A549 (cell line): ENCODE results near the gene LRRC30. TPM values are rescaled to one million over a fixed set of nuclear protein-coding genes. Genes with fewer than 3 reads are reported as not detected.

ENCODE experiments used
- ATAC-seq, 2 experiments: fragments of 200-7000 bp in 1 of 2; fragments of >200 bp in 1 of 2; cut with Nextera tagmentation in 1 of 2; cut with Tn5 transposase in 1 of 2; 3 replicates each; pipeline versions ENCODE4 v1.8.0 to v1.9.1; 2018 to 2020; ENCODE audit warnings: mild to moderate bottlenecking in 1 of 2, moderate library complexity in 1 of 2
- CTCF ChIA-PET: fragments of 300-600 bp; sonication (Branson Sonifier 250); formaldehyde crosslinking; extraction: SDS; loops from one replicate; lab custom pipeline; 2021; ENCODE audit warnings: antibody characterized with exemption, inconsistent platforms; lab: Yijun Ruan, JAX
- POLR2A ChIA-PET: fragments of 350-600 bp; formaldehyde crosslinking; extraction: SDS; loops from one replicate; lab custom pipeline; 2021; ENCODE audit warnings: antibody characterized with exemption, inconsistent platforms; lab: Yijun Ruan, JAX
- DNase-seq, 2 experiments: peaks; one replicate each; pipeline versions ENCODE4 v3.0.0 to v3.0.0-alpha.2; 2011 to 2016; ENCODE audit warnings: low read depth in 1 of 2, low spot score in 1 of 2
- FAIRE-seq: peaks from 2 replicates; lab custom pipeline; 2011; peaks lifted over from hg19 to GRCh38; lab: Jason Lieb, UNC
- H3K27ac ChIP-seq, 2 experiments: fragments of >200 bp; sonication (Bioruptor Twin); formaldehyde crosslinking; 3 replicates each; pipeline ENCODE4 v1.5.1; 2016 to 2017
- H3K4me1 ChIP-seq: fragments of >200 bp; sonication (Bioruptor Twin); formaldehyde crosslinking; 3 replicates; pipeline ENCODE4 v1.6.1; 2016
- H3K4me2 ChIP-seq: fragments of >200 bp; sonication (Bioruptor Twin); formaldehyde crosslinking; 3 replicates; pipeline ENCODE4 v1.6.1; 2016
- H3K4me3 ChIP-seq: fragments of >200 bp; sonication (Bioruptor Twin); formaldehyde crosslinking; 3 replicates; pipeline ENCODE4 v1.5.1; 2016
- H3K9me3 ChIP-seq: fragments of >200 bp; sonication (Bioruptor Twin); formaldehyde crosslinking; 3 replicates; pipeline ENCODE4 v1.6.1; 2016
- BCL3 ChIP-seq: fragments of >200 bp; sonication (Bioruptor Twin); formaldehyde crosslinking; IDR thresholded peaks from 3 replicates; pipeline ENCODE4 v1.6.1; 2016
- BHLHE40 ChIP-seq: IDR thresholded peaks from 2 replicates; pipeline ENCODE4 v1.6.1; 2012; ENCODE audit warnings: low read depth, low read length, inconsistent platforms
- CBX2 ChIP-seq: fragments of 200-600 bp; sonication (generic); IDR thresholded peaks from 2 replicates; pipeline ENCODE4 v1.6.1; 2016; ENCODE audit warnings: low read depth, mild to moderate bottlenecking, borderline replicate concordance
- CBX8 ChIP-seq: fragments of 200-600 bp; sonication (generic); IDR thresholded peaks from 2 replicates; pipeline ENCODE4 v1.6.1; 2016
- CHD2 ChIP-seq: fragments of 150-350 bp; IDR thresholded peaks from 2 replicates; pipeline ENCODE4 v1.6.1; 2014; ENCODE audit warnings: low read length; ENCODE audit not compliant: partially characterized antibody
- CTCF ChIP-seq: fragments of >200 bp; sonication (Bioruptor Twin); formaldehyde crosslinking; IDR thresholded peaks from 3 replicates; pipeline ENCODE4 v1.5.1; 2016
- EHF ChIP-seq: fragments of 250-450 bp; sonication (Bioruptor Pico); IDR thresholded peaks from 2 replicates; pipeline ENCODE4 v1.5.0; 2020; ENCODE audit warnings: mild to moderate bottlenecking
- EP300 ChIP-seq, 2 experiments: fragments of >200 bp; sonication (Bioruptor Twin); formaldehyde crosslinking; IDR thresholded peaks; 2 replicates in 1 of 2; 3 replicates in 1 of 2; pipeline ENCODE4 v1.6.1; 2016 to 2017
- FOSB ChIP-seq: fragments of 250-450 bp; sonication (Bioruptor Pico); IDR thresholded peaks from 2 replicates; pipeline ENCODE4 v1.5.0; 2020; ENCODE audit warnings: mild to moderate bottlenecking, moderate library complexity
- FOXS1 ChIP-seq: fragments of 250-450 bp; sonication (Bioruptor Pico); IDR thresholded peaks from 2 replicates; pipeline ENCODE4 v1.5.0; 2020; ENCODE audit warnings: mild to moderate bottlenecking, moderate library complexity
- GATA3 ChIP-seq: IDR thresholded peaks from 2 replicates; pipeline ENCODE4 v1.6.1; 2012; ENCODE audit warnings: borderline replicate concordance
- HES2 ChIP-seq: fragments of >200 bp; sonication (Bioruptor Twin); formaldehyde crosslinking; IDR thresholded peaks from 2 replicates; pipeline ENCODE4 v1.6.1; 2016
- HOXB5 ChIP-seq: fragments of 250-450 bp; sonication (Bioruptor Pico); IDR thresholded peaks from 2 replicates; pipeline ENCODE4 v1.5.0; 2020; ENCODE audit warnings: mild to moderate bottlenecking, moderate library complexity
- JUNB ChIP-seq: fragments of >200 bp; sonication (Bioruptor Twin); formaldehyde crosslinking; IDR thresholded peaks from 2 replicates; pipeline ENCODE4 v1.6.1; 2016
- KDM1A ChIP-seq: fragments of 200-600 bp; sonication (generic); IDR thresholded peaks from 2 replicates; pipeline ENCODE4 v1.6.1; 2016; ENCODE audit warnings: low read depth, mild to moderate bottlenecking
- KDM5A ChIP-seq: fragments of 200-600 bp; sonication (generic); IDR thresholded peaks from 2 replicates; pipeline ENCODE4 v1.6.1; 2016; ENCODE audit warnings: antibody characterized with exemption, mild to moderate bottlenecking
- MAZ ChIP-seq: fragments of 150-350 bp; IDR thresholded peaks from 2 replicates; pipeline ENCODE4 v1.6.1; 2014; ENCODE audit warnings: antibody characterized with exemption, low read depth, low read length, borderline replicate concordance
- MYC ChIP-seq: IDR thresholded peaks from 2 replicates; pipeline ENCODE4 v1.6.1; 2012; ENCODE audit warnings: mild to moderate bottlenecking, inconsistent platforms, low read length, improper control_type of control experiment, borderline replicate concordance
- NFE2L2 ChIP-seq: fragments of 150-350 bp; conservative IDR thresholded peaks from 2 replicates; pipeline ENCODE4 v1.6.1; 2014; ENCODE audit warnings: low read length
- NPAS2 ChIP-seq: fragments of 250-450 bp; sonication (Bioruptor Pico); IDR thresholded peaks from 2 replicates; pipeline ENCODE4 v1.8.0; 2022; ENCODE audit warnings: mild to moderate bottlenecking, moderate library complexity, borderline replicate concordance
- POLR2A ChIP-seq: IDR thresholded peaks from 2 replicates; pipeline ENCODE4 v1.6.1; 2012; ENCODE audit warnings: mild to moderate bottlenecking, low read length
- POLR2AphosphoS2 ChIP-seq: conservative IDR thresholded peaks from 2 replicates; pipeline ENCODE4 v1.6.1; 2012; ENCODE audit warnings: low read length, improper control_type of control experiment, inconsistent platforms
- RCOR1 ChIP-seq: fragments of 150-350 bp; IDR thresholded peaks from 2 replicates; pipeline ENCODE4 v1.6.1; 2014; ENCODE audit warnings: antibody characterized with exemption, low read length, low read depth
- RFX5 ChIP-seq: fragments of 450-650 bp; IDR thresholded peaks from 2 replicates; pipeline ENCODE4 v1.7.1; 2014; ENCODE audit warnings: antibody characterized with exemption, mild to moderate bottlenecking, moderate library complexity
- RNF2 ChIP-seq: fragments of 200-600 bp; sonication (generic); IDR thresholded peaks from 2 replicates; pipeline ENCODE4 v1.6.1; 2016; ENCODE audit warnings: low read depth, mild to moderate bottlenecking, antibody characterized with exemption, moderate library complexity, borderline replicate concordance
- TFCP2L1 ChIP-seq: fragments of 250-450 bp; sonication (Bioruptor Pico); IDR thresholded peaks from 2 replicates; pipeline ENCODE4 v1.5.0; 2021; ENCODE audit warnings: mild to moderate bottlenecking
- TP53 ChIP-seq: fragments of 250-450 bp; sonication (Bioruptor Pico); IDR thresholded peaks from 2 replicates; pipeline ENCODE4 v1.5.0; 2021; ENCODE audit warnings: mild to moderate bottlenecking, moderate library complexity
- ZFP36 ChIP-seq: fragments of 450-650 bp; IDR thresholded peaks from 2 replicates; pipeline ENCODE4 v1.6.1; 2014; ENCODE audit warnings: borderline replicate concordance; ENCODE audit not compliant: partially characterized antibody
- ZNF302 ChIP-seq: fragments of 250-450 bp; sonication (Bioruptor Pico); IDR thresholded peaks from 2 replicates; pipeline ENCODE4 v1.9.0; 2021; ENCODE audit warnings: inconsistent platforms, mild to moderate bottlenecking, moderate library complexity
- ZSCAN20 ChIP-seq: fragments of 250-450 bp; sonication (Bioruptor Pico); IDR thresholded peaks from 2 replicates; pipeline ENCODE4 v1.8.0; 2022; ENCODE audit warnings: mild to moderate bottlenecking, moderate library complexity
- WGBS: methylation state at CpG from one replicate; pipeline ENCODE4 v1.1.6; 2017; ENCODE audit errors: missing lambda C conversion rate; 5-methylcytosine and 5-hydroxymethylcytosine counted together
- polyA plus RNA-seq, 4 experiments: library from polyadenylated mRNA; depleted of rRNA in 3 of 4; stranded (reverse); fragments of >200 nt; fragmentation: RNase III in 1 of 4; extraction: RNeasy Plus Mini Kit Qiagen cat#74134 plus additional on column Dnase treatment in 1 of 4; gene quantifications; 2 replicates in 3 of 4; 3 replicates in 1 of 4; pipeline ENCODE4 v1.2.3, GENCODE V29; 2011 to 2017
- TF ChIP-seq, protein P1 (sequence below): IDR thresholded peaks from 2 replicates; pipeline ENCODE4 v1.6.1; 2012

The LRRC30 gene
- polyA plus RNA-seq, 2 of the 4 experiments (the other 2 are of a cell fraction), result not detected

- no peak overlapping the region for H3K4me2 ChIP-seq
- ATAC-seq, result no peak
- ChIA-PET CTCF (no interaction called here), POLR2A (no interaction called here)
- H3K27ac ChIP-seq, result no peak overlapping the region
- H3K4me1 ChIP-seq, result no peaks in the 10 kb centered on the region
- no peak for FAIRE-seq
- WGBS, result 75% methylated on average over 2 of the region's 2 CpGs
- TF ChIP-seq FOSB (CRISPR knock-in tag) (no peak), CBX8 (no peak), CHD2 (no peak), RCOR1 (no peak), TFCP2L1 (CRISPR knock-in tag) (no peak), CTCF (no peak), MAZ (no peak), BCL3 (no peak), KDM5A (no peak), POLR2A (no peak), RFX5 (no peak), HES2 (no peak), EP300 (IDR thresholded peaks at IDR 0.05) (no peak), NPAS2 (CRISPR knock-in tag) (no peak), JUNB (no peak)
- TF ChIP-seq, protein P1, sequence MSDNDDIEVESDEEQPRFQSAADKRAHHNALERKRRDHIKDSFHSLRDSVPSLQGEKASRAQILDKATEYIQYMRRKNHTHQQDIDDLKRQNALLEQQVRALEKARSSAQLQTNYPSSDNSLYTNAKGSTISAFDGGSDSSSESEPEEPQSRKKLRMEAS, result no peak
- H3K9me3 ChIP-seq, result no peaks in the 10 kb centered on the region
- no peak overlapping the region for H3K4me3 ChIP-seq
- no peak for DNase-seq
Observed at GRCh38 chr18:7197854-7198253, 33.0 kb upstream of the LRRC30 start.

DNA sequence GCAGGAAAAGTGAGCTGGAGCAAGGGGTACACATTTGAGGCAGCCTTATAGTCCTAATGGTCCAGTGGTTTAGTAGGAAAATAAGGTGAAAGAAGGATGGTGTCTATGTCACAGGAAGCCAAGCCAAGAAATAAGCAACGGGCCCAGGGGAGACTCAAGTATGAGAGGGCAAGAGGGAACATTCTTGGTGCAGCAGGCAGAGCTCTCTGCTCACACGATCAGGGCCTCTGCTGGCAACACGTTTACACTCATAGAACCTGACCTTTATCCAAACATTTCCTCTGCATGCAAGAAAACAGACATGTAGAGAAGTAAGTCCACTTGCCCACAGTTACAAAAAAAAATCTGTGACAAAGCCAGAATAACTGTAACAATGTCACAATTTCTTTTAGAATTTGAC, 32.6 kb upstream of the LRRC30 start:
- Histone ChIP-seq H3K27ac (no peak overlapping the region), H3K9me3 (no peaks in the 10 kb centered on the region), H3K4me2 (no peak overlapping the region), H3K4me3 (no peak overlapping the region), H3K4me1 (no peaks in the 10 kb centered on the region)
- no peak for TF ChIP-seq KDM1A
- no peak for TF ChIP-seq ZFP36
- no peak for TF ChIP-seq TP53 (CRISPR knock-in tag)
- no peak for TF ChIP-seq POLR2AphosphoS2
- no peak for TF ChIP-seq HOXB5 (CRISPR knock-in tag)
- TF ChIP-seq FOXS1, result no peak
- no peak for TF ChIP-seq BHLHE40
- no peak for TF ChIP-seq GATA3
- TF ChIP-seq EHF (CRISPR knock-in tag), result no peak
- no peak for TF ChIP-seq NFE2L2
- no peak for TF ChIP-seq CBX2
- TF ChIP-seq ZSCAN20 (CRISPR knock-in tag), result no peak
- no peak for TF ChIP-seq RNF2
- TF ChIP-seq FOSB (CRISPR knock-in tag), result no peak
- no peak for TF ChIP-seq MYC
- no peak for TF ChIP-seq POLR2A
- TF ChIP-seq ZNF302 (CRISPR knock-in tag), result no peak
- DNase-seq, result no peak
- ATAC-seq, result no peak
- CTCF ChIA-PET, result no interaction called here
- no peak for FAIRE-seq
- POLR2A ChIA-PET, result no interaction called here
- 10% methylated on average over 3 of the region's 3 CpGs for WGBS
